ENCODE data around the gene PAPSS1.
A peak's percentile ranks its signal among the peaks of the same experiment; 100 is the strongest.
"Not testable (repeated sequence)": the region's sequence is repeated elsewhere in the genome, so short reads cannot be mapped to it uniquely, and the experiment has no call there.

The PAPSS1 gene

GRCh38 chr4:107733431-107733925, 13.4 kb upstream of the PAPSS1 start:
- H3K4me3 ChIP-seq (ENCODE audit: low read depth, low read length) = no peak overlapping the region
- TF ChIP-seq, protein P1, sequence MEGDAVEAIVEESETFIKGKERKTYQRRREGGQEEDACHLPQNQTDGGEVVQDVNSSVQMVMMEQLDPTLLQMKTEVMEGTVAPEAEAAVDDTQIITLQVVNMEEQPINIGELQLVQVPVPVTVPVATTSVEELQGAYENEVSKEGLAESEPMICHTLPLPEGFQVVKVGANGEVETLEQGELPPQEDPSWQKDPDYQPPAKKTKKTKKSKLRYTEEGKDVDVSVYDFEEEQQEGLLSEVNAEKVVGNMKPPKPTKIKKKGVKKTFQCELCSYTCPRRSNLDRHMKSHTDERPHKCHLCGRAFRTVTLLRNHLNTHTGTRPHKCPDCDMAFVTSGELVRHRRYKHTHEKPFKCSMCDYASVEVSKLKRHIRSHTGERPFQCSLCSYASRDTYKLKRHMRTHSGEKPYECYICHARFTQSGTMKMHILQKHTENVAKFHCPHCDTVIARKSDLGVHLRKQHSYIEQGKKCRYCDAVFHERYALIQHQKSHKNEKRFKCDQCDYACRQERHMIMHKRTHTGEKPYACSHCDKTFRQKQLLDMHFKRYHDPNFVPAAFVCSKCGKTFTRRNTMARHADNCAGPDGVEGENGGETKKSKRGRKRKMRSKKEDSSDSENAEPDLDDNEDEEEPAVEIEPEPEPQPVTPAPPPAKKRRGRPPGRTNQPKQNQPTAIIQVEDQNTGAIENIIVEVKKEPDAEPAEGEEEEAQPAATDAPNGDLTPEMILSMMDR (IDR thresholded peaks at IDR 0.05; ENCODE audit: insufficient read depth, low read depth, low read length, missing control alignments) = no peak
- no peak for DNase-seq (ENCODE audit: low read depth)

DNA sequence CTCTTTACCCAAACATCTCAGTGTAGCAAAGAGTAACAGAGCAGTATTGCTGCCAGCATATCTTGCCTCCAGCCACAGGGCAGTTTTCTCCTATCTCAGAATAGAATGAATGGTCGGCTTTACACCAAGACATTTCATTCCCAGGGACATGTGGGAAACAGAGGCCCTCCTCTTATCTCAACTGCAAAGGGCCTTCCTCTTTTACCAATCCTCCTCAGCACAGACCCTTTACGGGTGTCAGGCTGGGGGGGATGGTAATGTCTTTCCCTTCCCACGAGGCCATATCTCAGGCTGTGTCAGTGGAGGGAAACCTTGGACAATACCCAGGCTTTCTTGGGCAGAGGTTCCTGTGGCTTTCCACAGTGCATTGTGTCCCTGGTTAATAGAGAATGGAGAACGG, 9.0 kb upstream of the PAPSS1 start:
- not testable (repeated sequence) for H3K4me3 ChIP-seq (ENCODE audit: low read depth, low read length)

DNA sequence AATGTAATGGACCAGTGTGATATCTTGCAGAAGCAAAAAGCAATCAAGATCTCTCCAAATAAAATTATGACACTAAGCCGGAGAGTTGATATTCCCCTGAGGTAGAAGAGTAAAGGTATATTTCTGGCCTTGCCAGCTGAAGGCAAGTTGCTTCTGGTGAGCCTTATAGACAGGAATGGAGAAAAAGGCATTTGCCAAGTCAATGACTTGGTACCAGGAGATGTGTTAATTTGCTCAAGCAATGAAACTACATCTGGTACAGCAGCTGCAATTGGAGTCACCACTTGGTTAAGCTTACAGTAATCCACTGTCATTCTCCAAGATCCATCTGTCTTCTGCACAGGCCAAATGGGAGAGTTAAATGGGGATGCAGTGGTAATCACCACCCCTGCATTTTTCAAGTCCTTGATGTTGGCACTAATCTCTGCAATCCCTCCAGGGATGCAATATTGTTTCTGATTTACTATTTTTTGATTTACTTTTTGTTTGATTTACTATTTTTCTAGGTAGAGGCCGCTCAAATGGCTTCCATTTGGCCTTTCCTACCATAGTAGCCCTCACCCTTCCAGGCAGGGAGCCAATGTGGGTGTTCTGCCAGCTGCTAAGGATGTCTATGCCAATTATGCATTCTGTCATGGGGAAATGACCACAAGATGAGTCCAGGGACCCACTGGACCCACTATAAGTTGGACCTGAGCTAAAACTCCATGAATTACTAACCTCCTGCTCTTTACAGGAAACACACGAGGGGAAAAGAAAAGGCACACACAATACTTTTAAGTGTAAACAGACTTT, 6.3 kb upstream of the PAPSS1 start:
- not testable (repeated sequence) for DNase-seq (ENCODE audit: low read depth)

More for the DNA sequence above, 9.0 kb upstream of the PAPSS1 start:
- not testable (repeated sequence) for DNase-seq (ENCODE audit: low read depth)

GRCh38 chr4:107725281-107725859, 5.3 kb upstream of the PAPSS1 start:
- DNase-seq (ENCODE audit: low read depth) = no peak
- TF ChIP-seq, protein P1 (IDR thresholded peaks at IDR 0.05; ENCODE audit: insufficient read depth, low read depth, low read length, missing control alignments) = no peak
- H3K4me3 ChIP-seq (ENCODE audit: low read depth, low read length) = no peak overlapping the region

More for the DNA sequence above, 6.3 kb upstream of the PAPSS1 start:
- not testable (repeated sequence) for H3K4me3 ChIP-seq (ENCODE audit: low read depth, low read length)

DNA sequence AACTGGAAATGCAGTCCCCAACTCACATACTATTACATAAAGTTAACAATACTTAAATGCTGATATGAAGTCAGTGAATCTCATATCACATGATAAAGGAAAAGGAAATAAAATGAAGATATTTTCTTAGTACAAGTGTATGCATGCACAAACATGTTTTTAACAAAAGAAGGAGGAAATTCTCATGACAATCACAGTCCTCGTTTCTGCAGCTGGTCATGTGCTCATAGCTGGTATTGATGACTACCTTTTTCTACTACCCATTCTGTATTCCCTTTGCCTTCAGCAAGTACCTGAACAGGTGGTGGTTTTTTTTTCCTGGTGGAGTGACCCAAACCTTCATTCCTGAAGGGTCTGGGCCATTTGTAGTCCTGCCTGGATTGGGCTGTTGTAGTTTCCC, 3.3 kb upstream of the PAPSS1 start:
- DNase-seq (ENCODE audit: low read depth); H3K4me3 ChIP-seq (ENCODE audit: low read depth, low read length): not testable (repeated sequence)

DNA sequence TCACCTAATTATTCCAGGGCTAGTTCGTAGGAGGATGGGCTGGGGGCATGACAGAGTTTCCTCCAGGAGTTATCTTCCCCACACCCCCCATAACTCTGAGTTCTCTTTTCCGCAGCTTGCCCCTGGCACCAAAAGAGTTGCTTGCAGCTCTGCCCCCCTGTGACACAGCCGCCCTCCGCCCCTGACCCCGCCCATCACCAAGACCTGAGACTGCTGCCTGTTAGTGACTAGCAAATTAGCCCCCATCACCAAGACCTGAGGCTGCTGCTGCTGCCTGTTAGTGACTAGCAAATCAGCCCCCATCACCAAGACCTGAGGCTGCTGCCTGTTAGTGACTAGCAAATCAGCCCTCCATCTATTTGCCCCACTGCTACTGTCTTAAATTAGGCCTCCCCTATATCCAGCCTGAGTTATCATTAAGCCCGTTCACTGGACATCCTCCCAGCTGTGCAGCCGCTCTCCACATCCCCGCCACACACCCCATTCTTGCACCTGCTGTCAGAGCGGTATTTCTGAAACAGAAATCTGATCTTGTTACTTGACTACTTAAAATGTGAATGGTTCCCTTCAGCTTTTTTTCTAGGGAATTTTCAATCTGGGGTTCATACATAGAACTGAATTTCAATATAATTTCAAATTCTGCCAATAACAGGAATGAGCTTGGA, 1.5 kb upstream of the PAPSS1 start:
- TF ChIP-seq, protein P1 (IDR thresholded peaks at IDR 0.05; ENCODE audit: insufficient read depth, low read depth, low read length, missing control alignments) = no peak
- peak; percentile 53 for DNase-seq (ENCODE audit: low read depth)
- peak overlapping the region; percentile 89 for H3K4me3 ChIP-seq (ENCODE audit: low read depth, low read length)

DNA sequence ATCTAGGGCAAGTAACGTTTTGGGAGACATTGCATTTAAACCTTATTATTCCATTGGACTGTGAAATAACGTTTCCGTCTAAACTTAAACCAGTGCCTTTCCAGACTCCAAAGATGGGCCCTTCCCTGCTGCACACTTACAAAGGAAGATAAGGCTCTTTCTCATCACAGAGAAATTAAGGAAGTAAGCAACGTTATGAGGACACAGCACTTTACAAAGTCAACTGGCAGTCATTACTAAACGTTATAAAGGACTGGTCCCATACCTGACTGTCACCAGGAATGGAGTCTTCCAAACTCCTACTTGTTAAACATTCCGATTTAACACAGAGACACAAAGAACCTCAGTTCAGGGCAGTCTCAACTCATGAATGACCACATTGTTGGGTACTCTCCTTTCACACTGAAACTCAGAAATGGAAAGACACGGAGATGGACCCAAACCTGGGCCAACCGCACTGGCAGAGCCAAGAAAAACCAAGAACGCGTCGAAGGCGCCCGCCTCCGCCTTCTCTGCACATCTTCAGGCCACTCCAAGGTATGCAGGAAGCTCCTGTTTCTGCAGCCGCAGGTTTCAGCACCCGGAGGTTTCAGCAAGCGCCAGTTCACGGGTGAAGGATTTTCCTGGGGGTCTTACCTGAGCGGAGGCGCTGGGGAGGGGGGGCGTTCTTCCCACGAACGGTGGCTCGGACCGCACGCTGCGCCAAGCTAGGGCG, 670 bp downstream of the PAPSS1 start:
- DNase-seq (ENCODE audit: low read depth) = peak; percentile 51
- H3K4me3 ChIP-seq (ENCODE audit: low read depth, low read length) = peak overlapping the region; percentile 92
- TF ChIP-seq, protein P1 (IDR thresholded peaks at IDR 0.05; ENCODE audit: insufficient read depth, low read depth, low read length, missing control alignments) = no peak

- H3K4me3 ChIP-seq (ENCODE audit: low read depth, low read length) = peak overlapping the region; percentile 92
- DNase-seq (ENCODE audit: low read depth) = peak; percentile 74
These were observed 1.6 kb downstream of the PAPSS1 start for GRCh38 chr4:107718351-107718965.

More at GRCh38 chr4:107718351-107718965, 1.6 kb downstream of the PAPSS1 start:
- TF ChIP-seq, protein P1 (IDR thresholded peaks at IDR 0.05; ENCODE audit: insufficient read depth, low read depth, low read length, missing control alignments) = no peak
